ENCODE data around the gene NIP7. TPM values are rescaled to one million over a fixed set of nuclear protein-coding genes. Genes with fewer than 3 reads are reported as not detected.

Gene NIP7
- total and polyA plus RNA-seq, 2 experiments from 2014 or later, result 30.4 to 47.4 TPM

DNA sequence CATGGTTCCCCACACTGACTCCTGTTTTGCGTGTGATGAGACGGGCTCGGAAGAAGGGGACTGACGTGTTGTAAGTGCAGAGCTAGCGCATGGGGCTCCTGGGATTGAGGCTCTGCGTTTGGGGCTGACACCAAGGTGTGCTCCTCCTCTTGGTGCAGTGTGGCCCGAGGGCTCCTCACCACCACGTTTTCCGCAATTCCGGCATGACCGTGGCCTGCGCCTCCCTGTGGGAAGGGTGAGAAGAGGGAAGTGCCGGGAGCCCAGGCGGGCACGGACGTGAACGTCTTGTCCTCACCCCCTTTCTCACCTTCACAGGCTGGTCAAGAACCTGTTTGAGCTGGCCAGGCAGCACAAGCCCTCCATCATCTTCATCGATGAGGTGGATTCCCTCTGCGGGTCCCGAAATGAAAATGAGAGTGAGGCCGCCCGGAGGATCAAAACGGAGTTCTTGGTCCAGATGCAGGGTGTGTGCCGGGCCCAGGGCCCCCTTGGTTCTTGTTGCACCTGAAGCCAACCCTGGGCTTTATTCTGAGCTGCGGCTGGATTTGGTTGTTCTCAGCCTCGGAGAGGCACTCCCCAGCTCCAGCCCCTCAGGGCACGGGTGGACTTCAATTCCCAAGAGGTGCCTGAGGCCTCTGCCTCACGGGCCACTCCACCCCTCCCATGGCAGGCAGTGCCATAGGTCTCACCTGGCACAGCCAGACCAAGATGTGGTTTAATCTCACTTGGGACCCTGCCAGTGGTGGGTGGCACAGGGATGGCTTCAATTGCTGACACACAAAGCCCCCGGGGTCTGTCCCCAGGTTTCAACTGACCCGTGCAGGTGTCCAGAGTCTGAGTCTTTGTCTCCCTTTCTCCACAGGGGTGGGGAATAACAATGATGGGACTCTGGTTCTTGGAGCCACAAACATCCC lies 19.5 kb upstream of the NIP7 start:
- Mint-ChIP-seq H3K27ac (no peak overlapping the region; the same call in 1 of the 2 replicates), H3K9me3 (no peaks in the 10 kb centered on the region), H3K4me3 (no peak overlapping the region), H3K27me3 (ENCODE audit: insufficient read depth, low read depth, poor library complexity) (peaks cover 14% of the 10 kb centered on the region), H3K4me1 (no peaks in the 10 kb centered on the region; the same call in 2 of the 3 replicates), H3K36me3 (ENCODE audit: low read depth) (peaks cover 80% of the 10 kb centered on the region)
- Histone ChIP-seq H3K4me3 (no peak overlapping the region), H3K4me2 (no peak overlapping the region), H3K27me3 (ENCODE audit: insufficient read depth) (no peaks in the 10 kb centered on the region), H3K79me2 (replicated peaks; ENCODE audit: insufficient read depth) (peaks cover 11% of the 10 kb centered on the region), H3K27ac (ENCODE audit: low read depth) (no peak overlapping the region), H3K36me3 (ENCODE audit: insufficient read depth) (peaks cover 4% of the 10 kb centered on the region), H2AFZ (no peak overlapping the region), H3K4me1 (ENCODE audit: insufficient read depth) (no peaks in the 10 kb centered on the region), H3F3A (replicated peaks; ENCODE audit: low read depth) (peaks cover 7% of the 10 kb centered on the region; the same call in 1 of the 2 replicates), H3K9me2 (ENCODE audit: insufficient read depth) (no peaks in the 10 kb centered on the region), H4K20me1 (replicated peaks; ENCODE audit: insufficient read depth) (peaks cover 17% of the 10 kb centered on the region)
- TF ChIP-seq, protein P1, sequence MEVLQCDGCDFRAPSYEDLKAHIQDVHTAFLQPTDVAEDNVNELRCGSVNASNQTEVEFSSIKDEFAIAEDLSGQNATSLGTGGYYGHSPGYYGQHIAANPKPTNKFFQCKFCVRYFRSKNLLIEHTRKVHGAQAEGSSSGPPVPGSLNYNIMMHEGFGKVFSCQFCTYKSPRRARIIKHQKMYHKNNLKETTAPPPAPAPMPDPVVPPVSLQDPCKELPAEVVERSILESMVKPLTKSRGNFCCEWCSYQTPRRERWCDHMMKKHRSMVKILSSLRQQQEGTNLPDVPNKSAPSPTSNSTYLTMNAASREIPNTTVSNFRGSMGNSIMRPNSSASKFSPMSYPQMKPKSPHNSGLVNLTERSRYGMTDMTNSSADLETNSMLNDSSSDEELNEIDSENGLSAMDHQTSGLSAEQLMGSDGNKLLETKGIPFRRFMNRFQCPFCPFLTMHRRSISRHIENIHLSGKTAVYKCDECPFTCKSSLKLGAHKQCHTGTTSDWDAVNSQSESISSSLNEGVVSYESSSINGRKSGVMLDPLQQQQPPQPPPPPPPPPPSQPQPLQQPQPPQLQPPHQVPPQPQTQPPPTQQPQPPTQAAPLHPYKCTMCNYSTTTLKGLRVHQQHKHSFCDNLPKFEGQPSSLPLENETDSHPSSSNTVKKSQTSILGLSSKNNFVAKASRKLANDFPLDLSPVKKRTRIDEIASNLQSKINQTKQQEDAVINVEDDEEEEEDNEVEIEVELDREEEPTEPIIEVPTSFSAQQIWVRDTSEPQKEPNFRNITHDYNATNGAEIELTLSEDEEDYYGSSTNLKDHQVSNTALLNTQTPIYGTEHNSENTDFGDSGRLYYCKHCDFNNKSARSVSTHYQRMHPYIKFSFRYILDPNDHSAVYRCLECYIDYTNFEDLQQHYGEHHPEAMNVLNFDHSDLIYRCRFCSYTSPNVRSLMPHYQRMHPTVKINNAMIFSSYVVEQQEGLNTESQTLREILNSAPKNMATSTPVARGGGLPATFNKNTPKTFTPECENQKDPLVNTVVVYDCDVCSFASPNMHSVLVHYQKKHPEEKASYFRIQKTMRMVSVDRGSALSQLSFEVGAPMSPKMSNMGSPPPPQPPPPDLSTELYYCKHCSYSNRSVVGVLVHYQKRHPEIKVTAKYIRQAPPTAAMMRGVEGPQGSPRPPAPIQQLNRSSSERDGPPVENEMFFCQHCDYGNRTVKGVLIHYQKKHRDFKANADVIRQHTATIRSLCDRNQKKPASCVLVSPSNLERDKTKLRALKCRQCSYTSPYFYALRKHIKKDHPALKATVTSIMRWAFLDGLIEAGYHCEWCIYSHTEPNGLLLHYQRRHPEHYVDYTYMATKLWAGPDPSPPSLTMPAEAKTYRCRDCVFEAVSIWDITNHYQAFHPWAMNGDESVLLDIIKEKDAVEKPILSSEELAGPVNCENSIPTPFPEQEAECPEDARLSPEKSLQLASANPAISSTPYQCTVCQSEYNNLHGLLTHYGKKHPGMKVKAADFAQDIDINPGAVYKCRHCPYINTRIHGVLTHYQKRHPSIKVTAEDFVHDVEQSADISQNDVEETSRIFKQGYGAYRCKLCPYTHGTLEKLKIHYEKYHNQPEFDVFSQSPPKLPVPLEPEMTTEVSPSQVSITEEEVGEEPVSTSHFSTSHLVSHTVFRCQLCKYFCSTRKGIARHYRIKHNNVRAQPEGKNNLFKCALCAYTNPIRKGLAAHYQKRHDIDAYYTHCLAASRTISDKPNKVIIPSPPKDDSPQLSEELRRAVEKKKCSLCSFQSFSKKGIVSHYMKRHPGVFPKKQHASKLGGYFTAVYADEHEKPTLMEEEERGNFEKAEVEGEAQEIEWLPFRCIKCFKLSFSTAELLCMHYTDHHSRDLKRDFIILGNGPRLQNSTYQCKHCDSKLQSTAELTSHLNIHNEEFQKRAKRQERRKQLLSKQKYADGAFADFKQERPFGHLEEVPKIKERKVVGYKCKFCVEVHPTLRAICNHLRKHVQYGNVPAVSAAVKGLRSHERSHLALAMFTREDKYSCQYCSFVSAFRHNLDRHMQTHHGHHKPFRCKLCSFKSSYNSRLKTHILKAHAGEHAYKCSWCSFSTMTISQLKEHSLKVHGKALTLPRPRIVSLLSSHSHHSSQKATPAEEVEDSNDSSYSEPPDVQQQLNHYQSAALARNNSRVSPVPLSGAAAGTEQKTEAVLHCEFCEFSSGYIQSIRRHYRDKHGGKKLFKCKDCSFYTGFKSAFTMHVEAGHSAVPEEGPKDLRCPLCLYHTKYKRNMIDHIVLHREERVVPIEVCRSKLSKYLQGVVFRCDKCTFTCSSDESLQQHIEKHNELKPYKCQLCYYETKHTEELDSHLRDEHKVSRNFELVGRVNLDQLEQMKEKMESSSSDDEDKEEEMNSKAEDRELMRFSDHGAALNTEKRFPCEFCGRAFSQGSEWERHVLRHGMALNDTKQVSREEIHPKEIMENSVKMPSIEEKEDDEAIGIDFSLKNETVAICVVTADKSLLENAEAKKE (CRISPR knock-in tag; IDR thresholded peaks at IDR 0.05), result no peak
- TF ChIP-seq ZNF114 (CRISPR knock-in tag; IDR thresholded peaks at IDR 0.05) (no peak), STAT1 (IDR thresholded peaks at IDR 0.05; ENCODE audit: unreplicated experiment) (no peak), NANOG (IDR thresholded peaks at IDR 0.05; ENCODE audit: borderline replicate concordance) (no peak), CTCF (conservative IDR thresholded peaks at IDR 0.05; ENCODE audit: low read depth in 2 of 2) (no peak), REST (IDR thresholded peaks at IDR 0.05; ENCODE audit: unreplicated experiment) (no peak), POLR2AphosphoS5 (IDR thresholded peaks at IDR 0.05; ENCODE audit: low read depth) (no peak)
- no peak for ATAC-seq
- no peak for DNase-seq (ENCODE audit: low spot score)
